ENCODE measurements around the gene CLDN16.

Gene CLDN16

DNA sequence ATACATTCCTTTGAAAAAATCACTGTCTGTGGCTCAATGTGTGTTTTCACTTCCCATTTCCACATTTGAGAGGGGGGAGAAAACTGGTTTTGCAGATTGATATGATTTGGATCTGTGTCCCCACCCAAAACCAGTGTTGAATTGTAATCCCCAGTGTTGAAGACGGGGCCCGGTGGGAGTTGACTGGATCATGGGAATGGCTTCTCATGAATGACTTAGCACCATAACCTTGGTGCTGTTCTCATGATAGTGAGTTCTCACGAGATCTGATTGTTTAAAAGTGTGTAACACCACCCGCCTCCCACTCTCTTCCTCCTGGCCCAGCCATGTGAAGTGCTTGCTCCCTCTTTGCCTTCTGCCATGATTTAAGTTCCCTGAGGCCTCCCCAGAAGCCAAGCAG, 45.7 kb downstream of the CLDN16 start:
- TF ChIP-seq, protein P1, sequence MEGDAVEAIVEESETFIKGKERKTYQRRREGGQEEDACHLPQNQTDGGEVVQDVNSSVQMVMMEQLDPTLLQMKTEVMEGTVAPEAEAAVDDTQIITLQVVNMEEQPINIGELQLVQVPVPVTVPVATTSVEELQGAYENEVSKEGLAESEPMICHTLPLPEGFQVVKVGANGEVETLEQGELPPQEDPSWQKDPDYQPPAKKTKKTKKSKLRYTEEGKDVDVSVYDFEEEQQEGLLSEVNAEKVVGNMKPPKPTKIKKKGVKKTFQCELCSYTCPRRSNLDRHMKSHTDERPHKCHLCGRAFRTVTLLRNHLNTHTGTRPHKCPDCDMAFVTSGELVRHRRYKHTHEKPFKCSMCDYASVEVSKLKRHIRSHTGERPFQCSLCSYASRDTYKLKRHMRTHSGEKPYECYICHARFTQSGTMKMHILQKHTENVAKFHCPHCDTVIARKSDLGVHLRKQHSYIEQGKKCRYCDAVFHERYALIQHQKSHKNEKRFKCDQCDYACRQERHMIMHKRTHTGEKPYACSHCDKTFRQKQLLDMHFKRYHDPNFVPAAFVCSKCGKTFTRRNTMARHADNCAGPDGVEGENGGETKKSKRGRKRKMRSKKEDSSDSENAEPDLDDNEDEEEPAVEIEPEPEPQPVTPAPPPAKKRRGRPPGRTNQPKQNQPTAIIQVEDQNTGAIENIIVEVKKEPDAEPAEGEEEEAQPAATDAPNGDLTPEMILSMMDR (IDR thresholded peaks at IDR 0.05), result no peak
- no peak for TF ChIP-seq ZFX (IDR thresholded peaks at IDR 0.05; ENCODE audit: borderline replicate concordance)

DNA sequence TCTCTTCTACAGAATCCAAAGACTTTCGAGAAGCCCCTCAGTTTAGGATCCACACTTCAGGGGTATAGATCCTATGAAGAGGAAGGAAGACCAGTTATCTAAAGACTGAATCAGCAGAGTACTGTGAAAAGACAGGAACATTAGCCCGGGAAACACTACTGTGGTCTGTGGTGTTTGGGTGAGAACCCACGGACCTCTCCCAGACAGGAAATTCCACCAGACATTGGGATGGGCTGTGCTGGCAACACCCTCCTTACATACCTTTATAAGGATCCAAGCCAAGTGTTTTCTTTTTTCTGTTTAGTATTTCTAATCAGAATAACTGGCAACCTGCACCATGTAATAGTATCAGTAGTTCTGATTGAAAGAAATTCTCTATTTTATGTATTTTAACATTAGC, 47.7 kb downstream of the CLDN16 start:
- TF ChIP-seq, protein P1 (IDR thresholded peaks at IDR 0.05), result no peak
- TF ChIP-seq ZFX (IDR thresholded peaks at IDR 0.05; ENCODE audit: borderline replicate concordance), result no peak
- no peak overlapping the region for H3K27ac ChIP-seq

More for the DNA sequence above, 45.7 kb downstream of the CLDN16 start:
- no peak overlapping the region for H3K27ac ChIP-seq

DNA sequence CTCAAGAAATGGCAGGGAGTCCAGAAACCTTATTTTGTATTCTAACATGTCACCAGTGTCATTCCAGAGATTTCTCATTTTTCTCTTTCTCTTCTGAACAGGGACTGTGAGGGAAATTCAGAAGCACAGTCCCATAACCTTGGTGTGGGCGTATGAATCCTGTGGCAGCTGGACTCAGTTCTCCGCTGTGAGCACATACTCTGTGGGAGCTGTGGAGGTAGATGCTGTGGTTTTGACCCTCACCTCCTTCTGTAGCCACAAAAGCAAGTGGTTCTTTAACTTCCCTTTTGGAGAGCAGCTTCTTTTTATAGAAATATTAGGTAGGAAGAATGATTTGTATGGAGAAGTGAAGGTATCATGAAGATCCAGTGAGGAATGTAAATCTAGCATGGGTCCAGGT, 48.4 kb downstream of the CLDN16 start:
- no peak overlapping the region for H3K27ac ChIP-seq
- no peak for TF ChIP-seq ZFX (IDR thresholded peaks at IDR 0.05; ENCODE audit: borderline replicate concordance)
- TF ChIP-seq, protein P1 (IDR thresholded peaks at IDR 0.05), result no peak

DNA sequence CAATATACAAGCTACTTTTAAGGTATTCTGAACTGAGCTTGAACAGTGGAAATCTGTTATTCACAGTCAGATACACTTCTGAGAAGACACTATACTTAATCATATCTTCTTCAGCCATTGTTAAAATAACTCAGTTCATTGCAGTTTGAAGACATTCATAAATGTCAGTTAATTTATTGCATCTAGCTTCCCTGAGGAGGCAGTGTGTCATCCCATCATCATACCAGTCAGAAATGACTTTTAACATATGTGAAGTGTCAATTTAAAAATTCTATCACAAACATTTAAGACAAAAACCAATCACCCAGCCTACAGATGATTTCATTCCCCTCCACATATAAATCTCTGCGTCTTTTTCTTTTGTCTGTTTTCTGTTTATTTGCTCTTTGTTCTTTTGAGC, 54.3 kb downstream of the CLDN16 start:
- no peak overlapping the region for H3K27ac ChIP-seq
- TF ChIP-seq, protein P1 (IDR thresholded peaks at IDR 0.05), result no peak
- no peak for TF ChIP-seq ZFX (IDR thresholded peaks at IDR 0.05; ENCODE audit: borderline replicate concordance)

DNA sequence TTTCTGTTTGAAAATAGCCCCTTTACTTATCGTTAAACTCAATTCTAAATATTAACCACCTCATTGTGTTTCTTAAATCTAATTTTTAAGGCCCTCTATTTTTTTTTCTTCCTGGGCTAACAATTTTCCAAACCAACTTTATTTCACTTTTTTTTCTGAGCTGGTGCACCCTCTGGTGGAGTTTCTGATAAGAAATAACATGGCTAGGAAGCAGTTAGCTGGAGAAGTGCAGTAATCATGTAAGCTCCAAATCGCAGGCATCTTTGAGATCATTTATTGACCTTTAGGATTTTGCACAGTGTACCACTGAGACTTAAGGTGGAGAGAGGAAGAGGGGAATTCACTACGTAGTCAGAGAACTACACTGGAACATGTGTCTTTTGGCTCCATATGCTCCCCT, 55.3 kb downstream of the CLDN16 start:
- H3K27ac ChIP-seq, result no peak overlapping the region
- TF ChIP-seq, protein P1 (IDR thresholded peaks at IDR 0.05), result peak; percentile 36
- no peak for TF ChIP-seq ZFX (IDR thresholded peaks at IDR 0.05; ENCODE audit: borderline replicate concordance)

DNA sequence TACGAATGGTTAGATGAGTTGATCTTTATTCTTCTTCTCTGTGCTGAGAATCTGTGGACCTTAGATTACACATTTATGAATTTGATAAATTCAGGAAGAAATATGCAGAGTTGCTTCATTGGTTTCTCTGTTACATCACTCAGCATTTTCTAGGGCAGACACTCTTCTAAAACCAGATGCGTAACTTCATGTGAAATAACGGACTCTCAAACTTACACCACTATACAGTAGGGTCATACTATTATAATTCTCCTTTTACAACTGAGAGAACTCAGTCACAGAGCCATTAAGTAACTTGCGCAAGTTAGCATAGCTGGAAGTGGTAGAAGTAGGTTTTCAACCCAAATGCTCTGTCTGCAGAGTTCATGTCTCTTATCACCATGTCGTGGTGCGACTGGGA, 56.0 kb downstream of the CLDN16 start:
- TF ChIP-seq, protein P1 (IDR thresholded peaks at IDR 0.05), result no peak
- TF ChIP-seq ZFX (IDR thresholded peaks at IDR 0.05; ENCODE audit: borderline replicate concordance), result no peak
- no peak overlapping the region for H3K27ac ChIP-seq

DNA sequence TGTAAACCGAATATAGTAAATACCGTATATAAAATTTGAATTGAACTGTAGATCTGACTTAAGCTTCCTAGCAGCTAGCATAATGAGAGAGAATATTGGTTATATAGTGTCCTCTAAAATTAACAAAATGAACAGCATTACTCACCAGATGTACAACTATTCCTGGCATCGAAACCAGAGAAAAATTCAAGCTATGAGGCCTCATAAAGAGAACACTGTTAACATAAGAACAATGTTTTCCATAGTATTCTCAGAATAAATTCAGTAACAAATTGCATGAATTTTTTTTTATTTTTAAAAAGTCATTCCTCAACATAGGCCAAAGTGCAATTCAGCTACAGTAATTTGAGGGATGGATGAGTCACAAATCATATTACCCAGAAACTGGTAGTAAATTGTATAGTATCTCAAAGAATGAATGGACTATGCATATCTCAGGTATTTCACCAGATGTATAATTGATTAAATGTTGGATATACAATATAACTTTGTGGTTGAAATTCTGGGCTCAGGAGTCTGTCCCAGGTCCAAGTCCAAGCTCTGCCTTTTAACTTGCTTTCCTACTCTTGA, 56.7 kb downstream of the CLDN16 start:
- H3K27ac ChIP-seq, result no peak overlapping the region
- TF ChIP-seq ZFX (IDR thresholded peaks at IDR 0.05; ENCODE audit: borderline replicate concordance), result no peak
- TF ChIP-seq, protein P1 (IDR thresholded peaks at IDR 0.05), result no peak

Measured in 22Rv1 (cell line).